DOHH2 (cell line): ENCODE results near the gene TRAPPC11.
"Not testable (repeated sequence)": the region's sequence is repeated elsewhere in the genome, so short reads cannot be mapped to it uniquely, and the experiment has no call there.

Experiments used
- H3F3A ChIP-seq: fragments of 200-600 bp; sonication (generic), shearing (Covaris generic); 2 replicates; pipeline ENCODE4 v1.6.0; 2016; ENCODE audit warnings: antibody characterized with exemption, mild to moderate bottlenecking; ENCODE audit not compliant: control insufficient read depth, insufficient read depth
- H3K27ac ChIP-seq: fragments of 200-600 bp; sonication (generic); 2 replicates; pipeline ENCODE4 v1.5.1; 2014; ENCODE audit warnings: low read depth, mild to moderate bottlenecking, low read length, moderate library complexity
- H3K27me3 ChIP-seq: fragments of 200-600 bp; sonication (generic); 2 replicates; pipeline ENCODE4 v1.6.1; 2014; ENCODE audit warnings: mild to moderate bottlenecking, low read length, mixed read lengths; ENCODE audit not compliant: control insufficient read depth
- H3K36me3 ChIP-seq: fragments of 200-600 bp; sonication (generic); 2 replicates; pipeline ENCODE4 v1.6.1; 2014; ENCODE audit warnings: mild to moderate bottlenecking, low read length, moderate library complexity, mixed read lengths; ENCODE audit not compliant: control insufficient read depth
- H3K4me1 ChIP-seq: fragments of 200-600 bp; sonication (generic); 2 replicates; pipeline ENCODE4 v1.6.1; 2014; ENCODE audit warnings: mild to moderate bottlenecking, low read length, mixed read lengths; ENCODE audit not compliant: control insufficient read depth
- H3K4me2 ChIP-seq: fragments of 200-600 bp; sonication (generic); 2 replicates; pipeline ENCODE4 v1.6.0; 2014; ENCODE audit warnings: mild to moderate bottlenecking, low read length, moderate library complexity
- H3K4me3 ChIP-seq: fragments of 200-600 bp; sonication (generic); 2 replicates; pipeline ENCODE4 v1.5.1; 2014; ENCODE audit warnings: mild to moderate bottlenecking, low read length, mixed read lengths
- H3K79me2 ChIP-seq: fragments of 200-600 bp; sonication (generic); 2 replicates; pipeline ENCODE4 v1.6.1; 2014; ENCODE audit warnings: mild to moderate bottlenecking, low read length, mixed read lengths; ENCODE audit not compliant: control insufficient read depth
- H3K9me2 ChIP-seq: fragments of 200-600 bp; sonication (generic); replicated peaks from 2 replicates; pipeline ENCODE4 v1.6.1; 2014; ENCODE audit warnings: mild to moderate bottlenecking, low read length, mixed read lengths; ENCODE audit not compliant: control insufficient read depth
- H3K9me3 ChIP-seq: fragments of 200-600 bp; sonication (generic); 2 replicates; pipeline ENCODE4 v1.6.1; 2014; ENCODE audit warnings: antibody characterized with exemption, low read length, mixed read lengths; ENCODE audit not compliant: control insufficient read depth, insufficient read depth
- H4K20me1 ChIP-seq: fragments of 200-600 bp; sonication (generic); 2 replicates; pipeline ENCODE4 v1.6.0; 2014; ENCODE audit warnings: low read depth, mild to moderate bottlenecking, antibody characterized with exemption, low read length, moderate library complexity; ENCODE audit not compliant: control insufficient read depth, insufficient read depth
- CTCF ChIP-seq: fragments of 200-600 bp; sonication (generic); IDR thresholded peaks from one replicate; pipeline ENCODE4 v1.5.1; 2014; ENCODE audit warnings: antibody characterized with exemption, mild to moderate bottlenecking, low read depth, low read length; ENCODE audit not compliant: poor library complexity, severe bottlenecking
- EZH2phosphoT487 ChIP-seq: fragments of 200-600 bp; sonication (generic); IDR thresholded peaks from 2 replicates; pipeline ENCODE4 v1.6.1; 2017; ENCODE audit warnings: borderline replicate concordance, mild to moderate bottlenecking, antibody characterized with exemption, low read length, moderate library complexity, mixed read lengths

Gene TRAPPC11

GRCh38 chr4:183723561-183724228 lies 64.6 kb downstream of the TRAPPC11 start:
- H3K4me3 ChIP-seq: no peak overlapping the region
- no peak for TF ChIP-seq EZH2phosphoT487
- TF ChIP-seq CTCF: no peak

DNA sequence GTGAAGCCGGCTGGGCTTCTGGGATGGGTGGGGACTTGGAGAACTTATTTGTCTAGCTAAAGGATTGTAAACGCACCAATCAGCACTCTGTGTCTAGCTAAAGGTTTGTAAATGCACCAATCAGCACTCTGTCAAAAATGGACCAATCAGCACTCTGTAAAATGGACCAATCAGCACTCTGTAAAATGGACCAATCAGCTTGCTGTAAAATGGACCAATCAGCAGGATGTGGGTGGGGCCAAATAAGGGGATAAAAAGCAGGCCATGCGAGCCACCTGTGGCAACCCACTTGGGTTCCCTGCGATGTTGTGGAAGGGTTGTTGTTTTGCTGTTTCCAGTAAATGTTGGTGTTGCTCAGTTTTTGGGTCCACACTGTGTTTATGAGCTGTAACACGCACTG lies 66.5 kb downstream of the TRAPPC11 start:
- H3K79me2 ChIP-seq, H3F3A ChIP-seq, H3K36me3 ChIP-seq, H3K27ac ChIP-seq, H3K27me3 ChIP-seq, H3K4me2 ChIP-seq, H3K4me3 ChIP-seq, H3K9me2 ChIP-seq, H4K20me1 ChIP-seq, H3K4me1 ChIP-seq: not testable (repeated sequence)
- peaks cover 19% of the 10 kb centered on the region for H3K9me3 ChIP-seq

More at GRCh38 chr4:183723561-183724228, 64.6 kb downstream of the TRAPPC11 start:
- Histone ChIP-seq H3K4me1 (no peaks in the 10 kb centered on the region), H3K9me2 (no peaks in the 10 kb centered on the region), H3K79me2 (no peaks in the 10 kb centered on the region), H3F3A (peaks cover 4% of the 10 kb centered on the region), H3K27ac (no peak overlapping the region), H3K27me3 (peaks cover 8% of the 10 kb centered on the region), H3K4me2 (no peak overlapping the region), H3K36me3 (no peaks in the 10 kb centered on the region), H4K20me1 (no peaks in the 10 kb centered on the region), H3K9me3 (peaks cover 19% of the 10 kb centered on the region)

- TF ChIP-seq CTCF (no peak), EZH2phosphoT487 (no peak)
Measured at GRCh38 chr4:183727482-183727881, 68.4 kb downstream of the TRAPPC11 start.

DNA sequence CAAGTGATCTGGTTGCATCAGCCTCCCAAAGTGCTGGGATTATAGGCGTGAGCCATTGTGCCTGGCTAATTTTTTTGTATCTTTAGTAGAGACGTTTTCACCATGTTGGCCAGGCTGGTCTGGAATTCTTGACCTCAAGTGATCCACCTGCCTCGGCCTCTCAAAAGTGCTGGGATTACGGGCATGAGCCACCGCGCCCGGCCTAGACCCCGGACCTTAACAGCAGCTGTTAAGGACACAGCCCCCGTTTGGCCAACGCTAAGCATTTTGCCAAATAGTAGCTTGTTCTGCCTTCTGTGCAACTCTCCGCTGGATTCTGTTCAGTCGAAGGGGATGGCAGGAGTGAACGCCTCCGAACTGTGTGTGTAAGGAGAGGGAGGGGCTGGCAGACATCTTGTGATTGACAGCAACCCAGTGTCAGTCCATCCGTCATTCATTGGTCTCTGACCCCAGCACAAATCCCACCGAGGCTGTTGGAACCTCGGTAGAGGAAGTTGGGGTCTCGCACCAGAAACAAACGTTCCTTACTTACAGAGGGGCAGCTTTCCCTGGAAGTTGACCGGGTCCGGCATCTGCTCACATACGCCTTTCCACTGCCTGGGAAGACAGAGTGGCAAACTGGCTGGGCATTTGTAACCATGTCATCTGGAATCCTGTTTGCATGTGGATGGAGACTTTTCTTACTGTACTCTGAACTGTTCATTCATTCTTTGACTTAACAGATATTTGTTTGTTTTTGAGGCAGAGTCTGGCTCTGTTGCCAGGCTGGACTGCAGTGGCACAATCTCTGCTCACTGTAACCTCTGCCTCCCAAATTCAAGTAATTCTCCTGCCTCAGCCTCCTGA lies 69.4 kb downstream of the TRAPPC11 start:
- Histone ChIP-seq H3F3A (peaks cover 2% of the 10 kb centered on the region), H4K20me1 (no peaks in the 10 kb centered on the region), H3K9me2 (no peaks in the 10 kb centered on the region), H3K4me2 (no peak overlapping the region), H3K36me3 (no peaks in the 10 kb centered on the region), H3K9me3 (peaks cover 14% of the 10 kb centered on the region), H3K4me3 (no peak overlapping the region), H3K27ac (no peak overlapping the region), H3K4me1 (no peaks in the 10 kb centered on the region), H3K79me2 (no peaks in the 10 kb centered on the region), H3K27me3 (no peaks in the 10 kb centered on the region)
- TF ChIP-seq EZH2phosphoT487 (no peak), CTCF (no peak)

More at GRCh38 chr4:183727482-183727881, 68.4 kb downstream of the TRAPPC11 start:
- no peaks in the 10 kb centered on the region for H3K9me2 ChIP-seq
- H3K79me2 ChIP-seq: no peaks in the 10 kb centered on the region
- H3K27ac ChIP-seq: no peak overlapping the region
- no peaks in the 10 kb centered on the region for H4K20me1 ChIP-seq
- H3K4me1 ChIP-seq: no peaks in the 10 kb centered on the region
- peaks cover 19% of the 10 kb centered on the region for H3K9me3 ChIP-seq
- no peak overlapping the region for H3K4me3 ChIP-seq
- peaks cover 4% of the 10 kb centered on the region for H3F3A ChIP-seq
- H3K36me3 ChIP-seq: no peaks in the 10 kb centered on the region
- no peaks in the 10 kb centered on the region for H3K27me3 ChIP-seq
- no peak overlapping the region for H3K4me2 ChIP-seq
